GM21447 (cell line): ENCODE results near the gene TGFB1I1.
A peak's percentile ranks its signal among the peaks of the same experiment; 100 is the strongest.

Source experiments
- ATAC-seq: cut with Tn5 transposase; IDR thresholded peaks from one replicate; pipeline ENCODE4 v1.9.1; 2021; ENCODE audit not compliant: unreplicated experiment

The TGFB1I1 gene

GRCh38 chr16:31451681-31452351 lies 20.1 kb upstream of the TGFB1I1 start:
- ATAC-seq = no peak

- no peak for ATAC-seq
These were observed 19.3 kb upstream of the TGFB1I1 start for GRCh38 chr16:31452631-31453106.

- ATAC-seq = no peak
These were observed 18.4 kb upstream of the TGFB1I1 start for GRCh38 chr16:31453255-31454204.

GRCh38 chr16:31455601-31456314 lies 16.2 kb upstream of the TGFB1I1 start:
- no peak for ATAC-seq

- no peak for ATAC-seq
These were observed 15.0 kb upstream of the TGFB1I1 start for GRCh38 chr16:31456988-31457360.

- peak; percentile 12 for ATAC-seq
These were observed 13.7 kb upstream of the TGFB1I1 start for GRCh38 chr16:31458073-31458843.

GRCh38 chr16:31458844-31459686 lies 12.9 kb upstream of the TGFB1I1 start, which contains the start of gene ARMC5:
TSS of gene ARMC5 (plus strand) at chr16:31459501. CDS start at chr16:31459525, 24 bp downstream.
- peak; percentile 66 for ATAC-seq

GRCh38 chr16:31459687-31460581 lies 12.0 kb upstream of the TGFB1I1 start:
- peak; percentile 54 for ATAC-seq

- ATAC-seq = no peak
These were observed 11.4 kb upstream of the TGFB1I1 start for GRCh38 chr16:31460582-31461002.

- no peak for ATAC-seq
These were observed 10.6 kb upstream of the TGFB1I1 start for GRCh38 chr16:31461201-31461920.

GRCh38 chr16:31461921-31462804 lies 9.8 kb upstream of the TGFB1I1 start:
- ATAC-seq = no peak

- ATAC-seq = no peak
These were observed 7.6 kb upstream of the TGFB1I1 start for GRCh38 chr16:31464348-31464769.

GRCh38 chr16:31464781-31465260 lies 7.1 kb upstream of the TGFB1I1 start:
- no peak for ATAC-seq

- no peak for ATAC-seq
These were observed 6.1 kb upstream of the TGFB1I1 start for GRCh38 chr16:31465788-31466370.

- no peak for ATAC-seq
These were observed 5.5 kb upstream of the TGFB1I1 start for GRCh38 chr16:31466381-31466841.

GRCh38 chr16:31467151-31467773 lies 4.7 kb upstream of the TGFB1I1 start:
- ATAC-seq = peak; percentile 79
